Calu3 (cell line): ENCODE results near the gene LSAMP. TPM values are rescaled to one million over a fixed set of nuclear protein-coding genes. Genes with fewer than 3 reads are reported as not detected.

Source experiments
- BruUV-seq: library from RNA; stranded (reverse); fragments of 400-500 nt; replicated peaks from 2 replicates; lab custom pipeline; 2021; lab: Mats Ljungman, UMichigan
- CTCF ChIA-PET: fragments of 300-600 bp; sonication (Branson Sonifier 250); formaldehyde crosslinking; loops from one replicate; lab custom pipeline; 2022; ENCODE audit warnings: antibody characterized with exemption; lab: Charles Lee
- DNase-seq: peaks from one replicate; pipeline ENCODE4 v3.0.0; 2022
- H3K27ac Mint-ChIP-seq: one replicate; pipeline ENCODE4 v1.8.0; 2022; ENCODE audit warnings: mixed read lengths; ENCODE audit not compliant: unreplicated experiment
- H3K27me3 Mint-ChIP-seq: one replicate; pipeline ENCODE4 v1.8.0; 2022; ENCODE audit warnings: mixed read lengths; ENCODE audit not compliant: unreplicated experiment
- H3K36me3 Mint-ChIP-seq: one replicate; pipeline ENCODE4 v1.8.0; 2022; ENCODE audit warnings: mild to moderate bottlenecking, moderate library complexity, mixed read lengths; ENCODE audit not compliant: insufficient read depth, unreplicated experiment
- H3K4me1 Mint-ChIP-seq: one replicate; pipeline ENCODE4 v1.8.0; 2022; ENCODE audit warnings: mild to moderate bottlenecking, low read depth, mixed read lengths; ENCODE audit not compliant: unreplicated experiment
- H3K4me3 Mint-ChIP-seq: one replicate; pipeline ENCODE4 v1.8.0; 2022; ENCODE audit warnings: mild to moderate bottlenecking, low read depth, moderate library complexity, mixed read lengths; ENCODE audit not compliant: unreplicated experiment
- H3K9me3 Mint-ChIP-seq: one replicate; pipeline ENCODE4 v1.8.0; 2022; ENCODE audit warnings: low read depth, mixed read lengths; ENCODE audit not compliant: unreplicated experiment
- CTCF ChIP-seq: fragments of 200-600 bp; IDR thresholded peaks from one replicate; pipeline ENCODE4 v1.8.0; 2022; ENCODE audit warnings: antibody characterized with exemption; ENCODE audit not compliant: unreplicated experiment
- intact Hi-C: fragments of 100-400 bp; cut with micrococcal nuclease; formaldehyde crosslinking; loops from one replicate; pipeline ENCODE4 v1.10.0; 2022; ENCODE audit not compliant: unreplicated experiment
- total RNA-seq: library from RNA; stranded (reverse); gene quantifications from 2 replicates; pipeline ENCODE4 v1.2.3, GENCODE V29; 2022

Gene LSAMP
- total RNA-seq, 1 experiment from 2014 or later: 0.90 TPM

- Mint-ChIP-seq H3K4me3 (peak overlapping the region; percentile 69), H3K27ac (peak overlapping the region; percentile 87), H3K4me1 (peaks cover 47% of the 10 kb centered on the region), H3K36me3 (peaks cover 50% of the 10 kb centered on the region), H3K27me3 (no peaks in the 10 kb centered on the region), H3K9me3 (no peaks in the 10 kb centered on the region)
- no peak for TF ChIP-seq CTCF
- no peak for DNase-seq
- CTCF ChIA-PET: interaction anchor here (1.3 kb wide), 2 partner anchors 12 to 25 kb away, joined by 4 to 5 read pairs; no protein-coding TSS in a partner anchor
- intact Hi-C loops: loop anchor here (10.0 kb wide), 1 partner anchor 95 kb away; no protein-coding TSS in a partner anchor
- no TSS peak for BruUV-seq
Measured at GRCh38 chr3:115789481-115789880, 655.8 kb downstream of the LSAMP start.

DNA sequence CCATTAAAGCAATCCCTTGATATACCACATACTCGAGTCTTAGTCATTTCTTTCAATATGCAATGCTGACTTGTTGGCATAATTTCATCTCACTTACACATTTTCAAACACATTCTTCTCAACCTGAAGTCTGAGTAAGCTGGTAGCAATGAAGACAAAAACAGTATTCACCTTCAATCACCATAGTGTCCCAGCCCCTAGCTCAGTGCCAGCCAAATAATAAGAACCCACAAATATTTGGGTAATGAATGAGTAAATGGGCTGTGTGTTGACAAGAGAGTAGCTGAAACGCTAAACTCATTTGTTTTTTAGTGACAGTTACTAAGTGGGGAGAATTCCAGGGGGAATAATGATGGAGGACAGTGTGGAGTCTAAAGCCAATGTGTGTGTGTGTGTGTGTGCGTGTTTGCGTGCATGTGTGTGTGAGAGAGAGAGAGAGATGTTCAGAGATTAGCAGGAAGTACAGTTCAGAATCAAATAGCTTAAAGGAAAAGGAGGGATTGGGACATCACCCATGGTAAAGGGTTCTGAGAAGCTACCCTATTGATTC, 656.3 kb downstream of the LSAMP start:
- Mint-ChIP-seq H3K27ac (peak overlapping the region; percentile 87), H3K27me3 (no peaks in the 10 kb centered on the region), H3K4me1 (peaks cover 44% of the 10 kb centered on the region), H3K4me3 (peak overlapping the region; percentile 29), H3K9me3 (no peaks in the 10 kb centered on the region), H3K36me3 (peaks cover 50% of the 10 kb centered on the region)
- TF ChIP-seq CTCF: no peak
- BruUV-seq: no TSS peak
- CTCF ChIA-PET: interaction anchor here (0.7 to 1.3 kb wide), 3 partner anchors 13 to 265 kb away, joined by 3 to 5 read pairs (median 4); no protein-coding TSS in a partner anchor
- DNase-seq: peak; percentile 47
- intact Hi-C loops: loop anchor here (10.0 kb wide), 1 partner anchor 94 kb away; no protein-coding TSS in a partner anchor

GRCh38 chr3:115787818-115788217, 657.5 kb downstream of the LSAMP start:
- Mint-ChIP-seq H3K27me3 (no peaks in the 10 kb centered on the region), H3K4me1 (peaks cover 33% of the 10 kb centered on the region)
- CTCF ChIA-PET: interaction anchor here (0.7 kb wide), 1 partner anchor 757 kb away, joined by 3 read pairs; no protein-coding TSS in a partner anchor

GRCh38 chr3:115785782-115786181, 659.5 kb downstream of the LSAMP start:
- Mint-ChIP-seq H3K4me3 (no peak overlapping the region), H3K27me3 (no peaks in the 10 kb centered on the region), H3K9me3 (no peaks in the 10 kb centered on the region), H3K36me3 (peaks cover 26% of the 10 kb centered on the region), H3K27ac (no peak overlapping the region), H3K4me1 (peaks cover 34% of the 10 kb centered on the region)
- BruUV-seq: no TSS peak
- CTCF ChIA-PET: no interaction called here
- intact Hi-C loops: loop anchor here (2.0 to 10.0 kb wide), 3 partner anchors 29 to 569 kb away; no protein-coding TSS in a partner anchor
- no peak for TF ChIP-seq CTCF
- DNase-seq: no peak

More at GRCh38 chr3:115787818-115788217, 657.5 kb downstream of the LSAMP start:
- Mint-ChIP-seq H3K9me3 (no peaks in the 10 kb centered on the region), H3K4me3 (no peak overlapping the region), H3K36me3 (peaks cover 46% of the 10 kb centered on the region), H3K27ac (peak overlapping the region; percentile 87)
- intact Hi-C loops: loop anchor here (10.0 kb wide), 1 partner anchor 93 kb away; no protein-coding TSS in a partner anchor
- no peak for DNase-seq
- BruUV-seq: no TSS peak
- TF ChIP-seq CTCF: no peak
